ENCODE data around the gene LY6G5C.

LY6G5C gene

DNA sequence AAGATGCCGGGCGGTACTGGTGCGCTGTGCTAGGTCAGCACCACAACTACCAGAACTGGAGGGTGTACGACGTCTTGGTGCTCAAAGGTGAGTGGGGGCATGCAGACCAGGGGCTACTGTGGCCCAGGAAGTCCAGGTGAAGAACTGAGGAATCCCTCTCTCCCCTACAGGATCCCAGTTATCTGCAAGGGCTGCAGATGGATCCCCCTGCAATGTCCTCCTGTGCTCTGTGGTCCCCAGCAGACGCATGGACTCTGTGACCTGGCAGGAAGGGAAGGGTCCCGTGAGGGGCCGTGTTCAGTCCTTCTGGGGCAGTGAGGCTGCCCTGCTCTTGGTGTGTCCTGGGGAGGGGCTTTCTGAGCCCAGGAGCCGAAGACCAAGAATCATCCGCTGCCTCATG lies 26.8 kb upstream of the LY6G5C start:
- TF ChIP-seq, protein P1, sequence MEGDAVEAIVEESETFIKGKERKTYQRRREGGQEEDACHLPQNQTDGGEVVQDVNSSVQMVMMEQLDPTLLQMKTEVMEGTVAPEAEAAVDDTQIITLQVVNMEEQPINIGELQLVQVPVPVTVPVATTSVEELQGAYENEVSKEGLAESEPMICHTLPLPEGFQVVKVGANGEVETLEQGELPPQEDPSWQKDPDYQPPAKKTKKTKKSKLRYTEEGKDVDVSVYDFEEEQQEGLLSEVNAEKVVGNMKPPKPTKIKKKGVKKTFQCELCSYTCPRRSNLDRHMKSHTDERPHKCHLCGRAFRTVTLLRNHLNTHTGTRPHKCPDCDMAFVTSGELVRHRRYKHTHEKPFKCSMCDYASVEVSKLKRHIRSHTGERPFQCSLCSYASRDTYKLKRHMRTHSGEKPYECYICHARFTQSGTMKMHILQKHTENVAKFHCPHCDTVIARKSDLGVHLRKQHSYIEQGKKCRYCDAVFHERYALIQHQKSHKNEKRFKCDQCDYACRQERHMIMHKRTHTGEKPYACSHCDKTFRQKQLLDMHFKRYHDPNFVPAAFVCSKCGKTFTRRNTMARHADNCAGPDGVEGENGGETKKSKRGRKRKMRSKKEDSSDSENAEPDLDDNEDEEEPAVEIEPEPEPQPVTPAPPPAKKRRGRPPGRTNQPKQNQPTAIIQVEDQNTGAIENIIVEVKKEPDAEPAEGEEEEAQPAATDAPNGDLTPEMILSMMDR (conservative IDR thresholded peaks at IDR 0.05; ENCODE audit: control insufficient read depth, insufficient read depth, low read depth, low read length) = no peak
- DNase-seq (ENCODE audit: low read depth) = no peak
- no peak overlapping the region for H3K4me3 ChIP-seq (ENCODE audit: control insufficient read depth, low read depth, low read length)

DNA sequence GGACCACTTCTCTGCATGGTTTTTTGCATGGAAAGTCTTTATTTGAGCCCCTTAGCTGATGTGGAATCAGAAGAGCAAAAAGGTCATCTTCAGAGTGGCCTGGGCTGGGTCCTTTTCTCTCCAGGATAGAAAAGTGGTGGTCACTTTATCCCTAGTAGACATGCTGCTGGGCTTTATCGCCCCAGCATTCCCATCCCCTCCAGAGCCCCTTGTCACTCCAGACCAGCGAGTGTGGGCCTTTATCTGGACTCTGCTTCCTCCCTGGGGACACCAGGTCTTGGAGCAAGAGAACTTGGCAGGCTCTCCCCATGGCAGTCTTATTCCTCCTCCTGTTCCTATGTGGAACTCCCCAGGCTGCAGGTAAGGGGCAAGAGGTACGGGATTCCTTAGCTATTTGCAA lies 25.7 kb upstream of the LY6G5C start, which contains the start of gene LY6G6F:
LY6G6F (plus strand) TSS at position 268 of the 400 bp plus-strand sequence; CDS start at position 309, 41 bp downstream.
- no peak within 1 kb of the TSS for H3K4me3 ChIP-seq (ENCODE audit: control insufficient read depth, low read depth, low read length)
- no peak for DNase-seq (ENCODE audit: low read depth)
- TF ChIP-seq, protein P1 (conservative IDR thresholded peaks at IDR 0.05; ENCODE audit: control insufficient read depth, insufficient read depth, low read depth, low read length) = no peak

DNA sequence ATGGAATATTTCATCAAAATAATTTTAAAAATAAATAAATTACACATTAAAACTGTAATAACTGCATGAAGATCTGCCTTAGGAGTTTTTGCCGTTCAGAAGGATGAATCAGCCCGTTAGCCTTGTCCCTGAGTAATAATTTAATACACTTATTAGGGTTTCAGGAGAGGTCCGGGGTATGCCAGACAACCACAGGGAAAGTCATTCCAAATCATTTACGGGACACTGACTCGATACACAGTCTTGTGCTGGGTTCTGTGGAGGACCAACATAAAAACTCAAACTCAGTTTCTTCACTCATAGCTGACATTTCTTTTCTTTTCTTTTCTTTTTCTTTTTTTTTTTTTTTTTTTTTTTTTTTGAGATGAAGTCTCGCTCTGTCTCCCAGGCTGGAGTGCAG lies 25.1 kb upstream of the LY6G5C start:
- DNase-seq (ENCODE audit: low read depth) = no peak
- no peak overlapping the region for H3K4me3 ChIP-seq (ENCODE audit: control insufficient read depth, low read depth, low read length)
- TF ChIP-seq, protein P1 (conservative IDR thresholded peaks at IDR 0.05; ENCODE audit: control insufficient read depth, insufficient read depth, low read depth, low read length) = no peak

DNA sequence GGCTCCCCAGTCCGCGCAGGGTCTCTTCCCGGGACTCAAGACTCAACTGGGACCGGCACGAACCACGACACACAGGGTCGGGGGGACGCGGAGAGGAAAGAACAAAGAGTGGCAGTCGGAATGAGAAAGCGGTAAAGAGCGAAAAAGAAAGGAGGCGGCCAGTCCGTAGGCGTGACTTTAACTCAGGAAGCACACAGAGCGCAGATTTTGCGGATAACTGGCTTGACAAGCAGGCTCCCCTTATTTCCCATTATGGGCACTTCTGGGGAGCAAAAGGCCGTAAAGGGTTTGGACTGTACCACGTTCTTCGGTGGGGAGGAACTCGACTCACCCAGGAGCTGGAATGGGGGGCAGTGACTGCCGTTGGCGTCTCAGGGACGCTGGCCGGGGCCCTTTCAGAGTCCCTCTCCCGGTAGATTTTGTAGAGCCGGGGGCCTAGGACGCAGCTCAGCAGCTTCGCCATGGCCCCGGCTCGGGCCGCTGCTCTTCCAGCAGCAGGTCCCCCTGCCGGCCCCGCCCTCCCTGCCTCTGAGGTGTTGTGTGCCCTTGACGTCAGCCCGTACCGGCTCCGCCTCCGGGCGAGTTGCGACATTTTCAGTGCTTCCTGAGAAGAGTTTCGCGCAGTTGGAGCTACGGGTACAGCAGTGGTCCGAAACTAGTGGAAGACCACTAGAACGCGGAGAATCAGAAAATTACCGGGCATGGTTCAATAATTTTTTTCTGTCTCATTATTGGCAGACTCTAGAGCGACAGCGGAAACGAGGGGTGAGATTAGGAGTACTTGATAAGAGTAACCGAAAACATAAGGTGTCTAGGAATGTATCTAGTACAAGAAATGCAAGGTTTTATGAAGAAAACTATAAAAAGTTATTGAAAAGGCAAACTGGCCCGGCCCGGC lies 22.2 kb upstream of the LY6G5C start, which contains the start of gene ABHD16A:
ABHD16A (minus strand) TSS at position 506 of the 898 bp plus-strand sequence; CDS start at position 463, 43 bp downstream.
- peak; percentile 98 for DNase-seq (ENCODE audit: low read depth)
- H3K4me3 ChIP-seq (ENCODE audit: control insufficient read depth, low read depth, low read length) = peak within 1 kb of the TSS; percentile 94
- TF ChIP-seq, protein P1 (conservative IDR thresholded peaks at IDR 0.05; ENCODE audit: control insufficient read depth, insufficient read depth, low read depth, low read length) = no peak

- TF ChIP-seq, protein P1 (conservative IDR thresholded peaks at IDR 0.05; ENCODE audit: control insufficient read depth, insufficient read depth, low read depth, low read length) = no peak
- DNase-seq (ENCODE audit: low read depth) = no peak
- peak overlapping the region; percentile 94 for H3K4me3 ChIP-seq (ENCODE audit: control insufficient read depth, low read depth, low read length)
These were observed 21.5 kb upstream of the LY6G5C start for GRCh38 chr6:31702405-31702818.

GRCh38 chr6:31701666-31702404 lies 21.0 kb upstream of the LY6G5C start:
- TF ChIP-seq, protein P1 (conservative IDR thresholded peaks at IDR 0.05; ENCODE audit: control insufficient read depth, insufficient read depth, low read depth, low read length) = no peak
- peak; percentile 40 for DNase-seq (ENCODE audit: low read depth)
- peak overlapping the region; percentile 94 for H3K4me3 ChIP-seq (ENCODE audit: control insufficient read depth, low read depth, low read length)
